NCI-H2227 (cell line): Measurements from ENCODE around the gene RPL27.

Experiments
- DNase-seq: peaks from one replicate; lab custom pipeline; 2025; ENCODE audit not compliant: unreplicated experiment; lab: John Stamatoyannopoulos, UW

RPL27 gene

GRCh38 chr17:43020789-43021740 lies 22.8 kb downstream of the RPL27 start:
- peak; percentile 69 for DNase-seq

GRCh38 chr17:43021741-43022512 lies 23.7 kb downstream of the RPL27 start, which contains the start of gene VAT1:
Gene VAT1, minus strand, starts transcription at chr17:43022385. Its CDS starts 63 bp downstream, at chr17:43022322.
- peak; percentile 88 for DNase-seq

- DNase-seq, result peak; percentile 95
Observed at GRCh38 chr17:43024407-43025289, 26.4 kb downstream of the RPL27 start, which contains the start of gene RND2. Gene RND2, plus strand, starts transcription at chr17:43025231. Its CDS starts 117 bp downstream, at chr17:43025348.

- no peak for DNase-seq
Observed at GRCh38 chr17:43025290-43025657, 27.1 kb downstream of the RPL27 start.

GRCh38 chr17:43025766-43026537 lies 27.7 kb downstream of the RPL27 start:
- no peak for DNase-seq

GRCh38 chr17:43026595-43026994 lies 28.4 kb downstream of the RPL27 start:
- DNase-seq, result no peak

- DNase-seq, result no peak
Observed at GRCh38 chr17:43027091-43028032, 29.1 kb downstream of the RPL27 start.

- no peak for DNase-seq
Observed at GRCh38 chr17:43028221-43028861, 30.1 kb downstream of the RPL27 start.

- DNase-seq, result no peak
Observed at GRCh38 chr17:43030137-43030767, 32.0 kb downstream of the RPL27 start.

- no peak for DNase-seq
Observed at GRCh38 chr17:43031666-43032065, 33.4 kb downstream of the RPL27 start.

GRCh38 chr17:43033948-43034881 lies 36.0 kb downstream of the RPL27 start:
- DNase-seq, result peak; percentile 32

GRCh38 chr17:43034894-43035293 lies 36.7 kb downstream of the RPL27 start:
- no peak for DNase-seq

- no peak for DNase-seq
Observed at GRCh38 chr17:43039646-43040045, 41.4 kb downstream of the RPL27 start.

GRCh38 chr17:43040655-43041054 lies 42.4 kb downstream of the RPL27 start:
- no peak for DNase-seq

GRCh38 chr17:43042025-43042628 lies 43.9 kb downstream of the RPL27 start:
- no peak for DNase-seq

GRCh38 chr17:43043307-43043706 lies 45.1 kb downstream of the RPL27 start:
- no peak for DNase-seq
